ENCODE measurements around the gene NSD1. TPM values are rescaled to one million over a fixed set of nuclear protein-coding genes. Genes with fewer than 3 reads are reported as not detected.

Gene NSD1
- total and polyA plus RNA-seq, 9 of the 15 experiments (the other 6 are each of a cell fraction or from before 2014, with no cell fraction given) = 3.8 to 51.0 (median 24.7) TPM

GRCh38 chr5:177113566-177114424 is 19.8 kb upstream of the NSD1 start (continued):
- TF ChIP-seq ZNF655 (CRISPR knock-in tag; IDR thresholded peaks at IDR 0.05) (no peak), POLR2G (IDR thresholded peaks at IDR 0.05; ENCODE audit: low read depth, low read length) (no peak), RBBP5 (IDR thresholded peaks at IDR 0.05; ENCODE audit: borderline replicate concordance, insufficient read depth, low read length, poor library complexity, severe bottlenecking) (no peak), ZNF449 (CRISPR knock-in tag; IDR thresholded peaks at IDR 0.05) (no peak), NONO (IDR thresholded peaks at IDR 0.05; ENCODE audit: low read depth in 2 of 2, low read length in 1 of 2) (no peak), ERF (CRISPR knock-in tag; IDR thresholded peaks at IDR 0.05) (no peak), ZNF263 (CRISPR knock-in tag; IDR thresholded peaks at IDR 0.05; ENCODE audit: borderline replicate concordance) (no peak; the same call in 1 of the 2 replicates), MCM2 (IDR thresholded peaks at IDR 0.05; ENCODE audit: low read depth) (no peak), CBX5 (IDR thresholded peaks at IDR 0.05; ENCODE audit: borderline replicate concordance, low read depth) (no peak), FOXJ2 (tag; IDR thresholded peaks at IDR 0.05) (peak; percentile 27; the same call in 1 of the 2 replicates), ARHGAP35 (IDR thresholded peaks at IDR 0.05; ENCODE audit: partially characterized antibody) (no peak), CREM (IDR thresholded peaks at IDR 0.05; ENCODE audit: low read depth) (0 out of 2 replicates have a peak, but pooled peaks have one; percentile 27), MEF2A (IDR thresholded peaks at IDR 0.05; ENCODE audit: control insufficient read depth, low read depth, low read length) (no peak), ZNF77 (CRISPR knock-in tag; IDR thresholded peaks at IDR 0.05) (no peak), MAZ (CRISPR knock-in tag; conservative IDR thresholded peaks at IDR 0.05 in 1 of 2, IDR thresholded peaks at IDR 0.05 in 1 of 2) (peak; percentile 43 to 66; a peak in 3 of 4 replicates), STAT5A (IDR thresholded peaks at IDR 0.05; ENCODE audit: borderline replicate concordance, low read length) (0 out of 2 replicates have a peak, but pooled peaks have one; percentile 33), CGGBP1 (CRISPR knock-in tag; IDR thresholded peaks at IDR 0.05) (no peak), ZNF583 (CRISPR knock-in tag; IDR thresholded peaks at IDR 0.05) (no peak), KLF1 (tag; IDR thresholded peaks at IDR 0.05) (no peak), MYBL2 (IDR thresholded peaks at IDR 0.05; ENCODE audit: low read depth) (no peak), MYBL2 (CRISPR knock-in tag; IDR thresholded peaks at IDR 0.05; ENCODE audit: borderline replicate concordance) (no peak), RFX7 (CRISPR knock-in tag; IDR thresholded peaks at IDR 0.05) (no peak), SNRNP70 (optimal IDR thresholded peaks at IDR 0.05; ENCODE audit: low read depth, low read length) (no peak), ZNF224 (CRISPR knock-in tag; IDR thresholded peaks at IDR 0.05) (no peak), ZNF436 (CRISPR knock-in tag; IDR thresholded peaks at IDR 0.05) (no peak), SREBF2 (CRISPR knock-in tag; IDR thresholded peaks at IDR 0.05) (no peak), ZNF586 (CRISPR knock-in tag; conservative IDR thresholded peaks at IDR 0.05) (no peak), RNF2 (IDR thresholded peaks at IDR 0.05) (no peak)

Data from K562 (cell line).